Measurements from ENCODE around the gene KY. TPM values are rescaled to one million over a fixed set of nuclear protein-coding genes. Genes with fewer than 3 reads are reported as not detected.

KY gene
- total RNA-seq = not detected in 2 replicates
- long read RNA-seq, partial matches to known transcripts = 0 of 1 reads
- long read RNA-seq, other reads (novel, unspliced or antisense) = 1 of 1 reads

GRCh38 chr3:134650431-134651346 is at the start of gene KY:
TSS of gene KY (minus strand) at chr3:134651022. CDS start at chr3:134650960, 62 bp downstream.
- TF ChIP-seq CTCF (IDR thresholded peaks at IDR 0.05) = peak; percentile 15
- Mint-ChIP-seq H3K36me3 (ENCODE audit: unreplicated experiment) (no peaks in the 10 kb centered on the region), H3K4me3 (ENCODE audit: unreplicated experiment) (peak within 1 kb of the TSS; percentile 70), H3K27ac (ENCODE audit: unreplicated experiment) (no peak within 1 kb of the TSS), H3K9me3 (ENCODE audit: unreplicated experiment) (no peaks in the 10 kb centered on the region), H3K4me1 (ENCODE audit: unreplicated experiment) (peaks cover 15% of the 10 kb centered on the region), H3K27me3 (ENCODE audit: unreplicated experiment) (peaks cover 4% of the 10 kb centered on the region)
- peak; percentile 84 for DNase-seq (ENCODE audit: extremely low spot score, unreplicated experiment)

GRCh38 chr3:134699721-134700120 is 48.9 kb upstream of the KY start:
- no peaks in the 10 kb centered on the region for H3K9me3 Mint-ChIP-seq (ENCODE audit: unreplicated experiment)
- no peak overlapping the region for H3K4me3 Mint-ChIP-seq (ENCODE audit: unreplicated experiment)
- no peak for TF ChIP-seq CTCF (IDR thresholded peaks at IDR 0.05)

GRCh38 chr3:134699141-134699711 is 48.4 kb upstream of the KY start:
- Mint-ChIP-seq H3K36me3 (ENCODE audit: unreplicated experiment) (no peaks in the 10 kb centered on the region), H3K9me3 (ENCODE audit: unreplicated experiment) (no peaks in the 10 kb centered on the region), H3K27ac (ENCODE audit: unreplicated experiment) (no peak overlapping the region), H3K4me3 (ENCODE audit: unreplicated experiment) (no peak overlapping the region), H3K4me1 (ENCODE audit: unreplicated experiment) (no peaks in the 10 kb centered on the region), H3K27me3 (ENCODE audit: unreplicated experiment) (peaks cover 10% of the 10 kb centered on the region)
- TF ChIP-seq CTCF (IDR thresholded peaks at IDR 0.05) = no peak
- DNase-seq (ENCODE audit: extremely low spot score, unreplicated experiment) = peak; percentile 68

More at GRCh38 chr3:134699721-134700120, 48.9 kb upstream of the KY start:
- H3K36me3 Mint-ChIP-seq (ENCODE audit: unreplicated experiment) = no peaks in the 10 kb centered on the region
- H3K27me3 Mint-ChIP-seq (ENCODE audit: unreplicated experiment) = peaks cover 10% of the 10 kb centered on the region
- peak; percentile 77 for DNase-seq (ENCODE audit: extremely low spot score, unreplicated experiment)
- H3K4me1 Mint-ChIP-seq (ENCODE audit: unreplicated experiment) = no peaks in the 10 kb centered on the region
- no peak overlapping the region for H3K27ac Mint-ChIP-seq (ENCODE audit: unreplicated experiment)

GRCh38 chr3:134697830-134698689 is 47.2 kb upstream of the KY start:
- Mint-ChIP-seq H3K4me1 (ENCODE audit: unreplicated experiment) (no peaks in the 10 kb centered on the region), H3K36me3 (ENCODE audit: unreplicated experiment) (no peaks in the 10 kb centered on the region), H3K27me3 (ENCODE audit: unreplicated experiment) (peaks cover 7% of the 10 kb centered on the region), H3K4me3 (ENCODE audit: unreplicated experiment) (no peak overlapping the region), H3K9me3 (ENCODE audit: unreplicated experiment) (no peaks in the 10 kb centered on the region), H3K27ac (ENCODE audit: unreplicated experiment) (no peak overlapping the region)
- peak; percentile 49 for DNase-seq (ENCODE audit: extremely low spot score, unreplicated experiment)
- no peak for TF ChIP-seq CTCF (IDR thresholded peaks at IDR 0.05)

Data from osteocyte (in vitro differentiated cells).